H1 (cell line): ENCODE results near the gene PRSS2. TPM values are rescaled to one million over a fixed set of nuclear protein-coding genes. Genes with fewer than 3 reads are reported as not detected.

Source experiments
- CTCF ChIA-PET: fragments of 300-600 bp; sonication (Branson Sonifier 250); formaldehyde crosslinking; loops from one replicate; lab custom pipeline; 2021; ENCODE audit not compliant: partially characterized antibody; lab: Charles Lee
- POLR2A ChIA-PET: fragments of 300-600 bp; sonication (Branson Sonifier 250); formaldehyde crosslinking; loops from one replicate; lab custom pipeline; 2021; ENCODE audit warnings: inconsistent platforms; ENCODE audit not compliant: partially characterized antibody; lab: Charles Lee
- DNase-seq, 2 experiments: peaks; one replicate each; pipeline versions ENCODE4 v3.0.0 to v3.0.0-alpha.2; 2010 to 2022; ENCODE audit warnings: low spot score in 2 of 2, low read depth in 1 of 2, mixed read lengths in 1 of 2
- FAIRE-seq: peaks from 2 replicates; lab custom pipeline; 2011; peaks lifted over from hg19 to GRCh38; lab: Jason Lieb, UNC
- H2AFZ ChIP-seq: 2 replicates; pipeline ENCODE4 v1.8.1; 2012; ENCODE audit warnings: low read length, inconsistent platforms
- H2AK5ac ChIP-seq: 2 replicates; pipeline ENCODE4 v1.6.1; 2013; ENCODE audit warnings: low read depth, low read length
- H2BK120ac ChIP-seq: replicated peaks from 2 replicates; pipeline ENCODE3; 2013; ENCODE audit warnings: low read depth, low read length, inconsistent platforms
- H2BK12ac ChIP-seq: 2 replicates; pipeline ENCODE4 v1.6.1; 2013; ENCODE audit warnings: low read depth, low read length
- H2BK15ac ChIP-seq: 2 replicates; pipeline ENCODE4 v1.6.1; 2013; ENCODE audit warnings: low read length
- H2BK20ac ChIP-seq: 2 replicates; pipeline ENCODE4 v1.6.1; 2013; ENCODE audit warnings: low read length
- H2BK5ac ChIP-seq: 2 replicates; pipeline ENCODE4 v1.6.1; 2013; ENCODE audit warnings: low read depth, low read length
- H3K14ac ChIP-seq: 2 replicates; pipeline ENCODE4 v1.6.1; 2013; ENCODE audit warnings: inconsistent platforms; ENCODE audit not compliant: insufficient read length
- H3K18ac ChIP-seq: 2 replicates; pipeline ENCODE4 v1.6.1; 2013; ENCODE audit warnings: low read length; ENCODE audit errors: extremely low read depth
- H3K23ac ChIP-seq: 2 replicates; pipeline ENCODE4 v1.6.1; 2013; ENCODE audit warnings: inconsistent platforms; ENCODE audit not compliant: insufficient read length
- H3K23me2 ChIP-seq: 2 replicates; pipeline ENCODE4 v1.6.1; 2013; ENCODE audit warnings: low read depth, low read length
- H3K27ac ChIP-seq: 2 replicates; pipeline ENCODE4 v1.6.1; 2011; ENCODE audit warnings: low read depth, low read length, inconsistent platforms
- H3K27me3 ChIP-seq, 4 experiments: replicated peaks in 1 of 4; 1 replicate in 1 of 4; 2 replicates in 3 of 4; pipeline versions ENCODE4 v1.6.1 to v1.8.1; 2011 to 2013; ENCODE audit warnings: low read length in 3 of 4, mild to moderate bottlenecking in 3 of 4, inconsistent platforms in 2 of 4, mixed read lengths in 2 of 4, moderate library complexity in 1 of 4; ENCODE audit not compliant: control insufficient read depth in 3 of 4, insufficient read depth in 3 of 4; ENCODE audit errors: extremely low read depth in 1 of 4
- H3K36me3 ChIP-seq, 4 experiments: 2 replicates each; pipeline versions ENCODE4 v1.6.1 to v1.8.1; 2011 to 2013; ENCODE audit warnings: mild to moderate bottlenecking in 4 of 4, low read length in 3 of 4, moderate library complexity in 2 of 4, control low read depth in 1 of 4, inconsistent platforms in 1 of 4; ENCODE audit not compliant: insufficient read depth in 4 of 4, control insufficient read depth in 2 of 4
- H3K4ac ChIP-seq: replicated peaks from 2 replicates; pipeline ENCODE3; 2013; ENCODE audit warnings: low read length, low read depth, mixed read lengths, inconsistent platforms; ENCODE audit not compliant: insufficient read length
- H3K4me1 ChIP-seq, 4 experiments: replicated peaks in 1 of 4; 1 replicate in 1 of 4; 2 replicates in 3 of 4; pipeline versions ENCODE4 v1.6.1 to v1.8.1; 2011 to 2013; ENCODE audit warnings: low read length in 3 of 4, inconsistent platforms in 2 of 4, mixed read lengths in 1 of 4; ENCODE audit not compliant: insufficient read depth in 4 of 4, control insufficient read depth in 3 of 4
- H3K4me2 ChIP-seq, 2 experiments: 2 replicates each; pipeline versions ENCODE4 v1.6.1 to v1.8.1; 2011 to 2013; ENCODE audit warnings: low read depth in 2 of 2, low read length in 2 of 2, control low read depth in 1 of 2, inconsistent platforms in 1 of 2, mild to moderate bottlenecking in 1 of 2; ENCODE audit not compliant: insufficient read depth in 1 of 2
- H3K4me3 ChIP-seq, 4 experiments: fragments of 200-600, 300-600 bp in 1 of 4; sonication (generic), shearing (Covaris generic), sonication (Bioruptor Twin) in 1 of 4; 2 replicates each; pipeline versions ENCODE4 v1.5.1 to v1.8.1; 2011 to 2016; ENCODE audit warnings: low read length in 4 of 4, low read depth in 3 of 4, control low read depth in 2 of 4, inconsistent platforms in 2 of 4, mild to moderate bottlenecking in 2 of 4, mixed read lengths in 1 of 4, moderate library complexity in 1 of 4; ENCODE audit not compliant: insufficient read depth in 2 of 4; ENCODE audit errors: extremely low read depth in 1 of 4
- H3K56ac ChIP-seq: replicated peaks from 2 replicates; pipeline ENCODE3; 2013; ENCODE audit warnings: low read depth, mild to moderate bottlenecking, mixed read lengths, low read length, inconsistent platforms; ENCODE audit not compliant: insufficient read length
- H3K79me1 ChIP-seq: 2 replicates; pipeline ENCODE4 v1.6.1; 2013; ENCODE audit warnings: low read depth, low read length, control low read depth
- H3K79me2 ChIP-seq, 2 experiments: 2 replicates each; pipeline versions ENCODE4 v1.6.1 to v1.8.1; 2012 to 2013; ENCODE audit warnings: low read length in 2 of 2, mild to moderate bottlenecking in 2 of 2, inconsistent platforms in 1 of 2; ENCODE audit not compliant: insufficient read depth in 2 of 2, control insufficient read depth in 1 of 2
- H3K9ac ChIP-seq, 4 experiments: replicated peaks in 1 of 4; 1 replicate in 1 of 4; 2 replicates in 3 of 4; pipeline versions ENCODE4 v1.6.1 to v1.8.1; 2011 to 2013; ENCODE audit warnings: low read depth in 3 of 4, low read length in 3 of 4, control low read depth in 2 of 4, mild to moderate bottlenecking in 2 of 4, moderate library complexity in 2 of 4, inconsistent platforms in 1 of 4; ENCODE audit errors: extremely low read depth in 1 of 4
- H3K9me3 ChIP-seq, 2 experiments: 2 replicates each; pipeline versions ENCODE4 v1.6.1 to v1.8.1; 2012 to 2013; ENCODE audit warnings: mild to moderate bottlenecking in 2 of 2, moderate library complexity in 2 of 2, control low read depth in 1 of 2, inconsistent platforms in 1 of 2, low read depth in 1 of 2, low read length in 1 of 2, mixed read lengths in 1 of 2; ENCODE audit not compliant: insufficient read depth in 2 of 2
- H4K20me1 ChIP-seq, 2 experiments: replicated peaks in 1 of 2; 2 replicates each; pipeline versions ENCODE3 to v1.8.1; 2011 to 2013; ENCODE audit warnings: inconsistent platforms in 2 of 2, low read length in 2 of 2, mild to moderate bottlenecking in 1 of 2; ENCODE audit not compliant: insufficient read depth in 2 of 2, control insufficient read depth in 1 of 2
- H4K5ac ChIP-seq: 2 replicates; pipeline ENCODE4 v1.6.1; 2013; ENCODE audit warnings: low read length, low read depth, mixed read lengths, inconsistent platforms; ENCODE audit not compliant: insufficient read length
- H4K8ac ChIP-seq: 2 replicates; pipeline ENCODE4 v1.8.0; 2013; ENCODE audit warnings: mild to moderate bottlenecking, moderate library complexity, low read length, inconsistent platforms; ENCODE audit not compliant: insufficient read depth; ENCODE audit errors: extremely low read depth
- H4K91ac ChIP-seq: replicated peaks from 2 replicates; pipeline ENCODE3; 2013; ENCODE audit warnings: low read length, mixed read lengths, inconsistent platforms; ENCODE audit not compliant: insufficient read length
- NRF1 ChIP-seq: IDR thresholded peaks from 2 replicates; pipeline ENCODE4 v1.6.1; 2011; ENCODE audit warnings: mild to moderate bottlenecking, low read depth, low read length, improper control_type of control experiment
- WGBS, 2 experiments: shearing (Covaris generic) in 1 of 2; methylation state at CpG; one replicate each; pipeline versions ENCODE4 v1.1.6 to v1.1.7; 2013 to 2015; ENCODE audit warnings: low lambda C conversion rate in 2 of 2, mixed read lengths in 2 of 2, inconsistent platforms in 1 of 2, low coverage in 1 of 2, missing lambda C conversion rate in 1 of 2; ENCODE audit not compliant: insufficient replicate concordance in 2 of 2, insufficient coverage in 1 of 2, insufficient read length in 1 of 2; ENCODE audit errors: extremely low coverage in 1 of 2, missing lambda C conversion rate in 1 of 2; 5-methylcytosine and 5-hydroxymethylcytosine counted together
- polyA plus RNA-seq, 7 experiments: library from polyadenylated mRNA; depleted of rRNA in 3 of 7; stranded (reverse) in 5 of 7; unstranded in 2 of 7; fragments of >200 nt in 5 of 7; fragments of 200-250 nt in 2 of 7; gene quantifications; 1 replicate in 5 of 7; 2 replicates in 1 of 7; 4 replicates in 1 of 7; pipeline versions ENCODE4 v1.2.1 to v1.2.3, GENCODE V29; 2011 to 2013; ENCODE audit warnings: missing spikeins in 2 of 7, mixed read lengths in 2 of 7
- total RNA-seq: library from RNA; stranded (reverse); fragmentation: NEBNext Ultra II Directional; extraction: Animal tissue kit (Norgen Biotek cat#: 25700); gene quantifications from 2 replicates; pipeline ENCODE4 v1.2.1, GENCODE V29; 2021

Gene PRSS2
- total and polyA plus RNA-seq, 2 of the 8 experiments (the other 6 are each of a cell fraction or from before 2014, with no cell fraction given): not detected

DNA sequence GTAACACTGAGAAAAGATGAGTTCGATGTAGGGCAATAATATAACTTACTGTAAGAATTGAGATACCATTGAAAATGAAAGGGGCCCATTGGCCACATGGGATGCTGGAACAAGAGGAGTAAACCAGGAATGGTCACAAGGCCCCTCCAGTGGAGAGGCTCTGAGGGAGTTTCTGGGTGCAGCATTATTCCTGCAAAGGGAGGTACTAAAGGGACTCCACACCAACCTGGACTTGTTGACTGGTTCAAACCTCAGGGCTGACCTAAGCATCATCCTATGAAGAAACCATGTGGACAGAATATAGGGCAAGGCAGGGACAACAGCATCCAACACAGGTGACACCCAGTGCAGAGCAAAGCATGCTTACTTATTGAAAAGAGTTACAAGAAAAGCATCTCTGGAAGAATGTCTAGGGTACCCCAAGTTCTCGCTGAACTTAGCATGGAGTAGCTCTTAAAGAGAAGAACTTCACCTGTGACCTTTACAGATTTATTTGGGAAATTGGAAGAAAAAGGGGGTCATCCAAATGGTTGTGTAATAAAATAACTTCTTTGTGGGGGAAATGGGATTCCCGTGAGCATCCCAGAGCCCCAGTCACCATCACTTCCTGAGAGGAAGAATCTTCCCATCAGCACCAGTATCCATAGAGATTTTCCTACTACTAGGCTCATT is 34.7 kb downstream of the PRSS2 start:
- no peak overlapping the region for H3K4me2 ChIP-seq
- H3K4ac ChIP-seq: no peak overlapping the region
- H2BK20ac ChIP-seq: no peak overlapping the region
- no peaks in the 10 kb centered on the region for H3K9me3 ChIP-seq
- no peak overlapping the region for H2BK15ac ChIP-seq
- H3K79me1 ChIP-seq: no peaks in the 10 kb centered on the region
- no peak overlapping the region for H3K27ac ChIP-seq
- no peak overlapping the region for H3K18ac ChIP-seq
- H3K23ac ChIP-seq: no peak overlapping the region
- POLR2A ChIA-PET: interaction anchor here (5.7 kb wide), 1 partner anchor 8 kb away, joined by 36 read pairs; no protein-coding TSS in a partner anchor
- FAIRE-seq (no peak), DNase-seq (no peak)
- H3K9ac ChIP-seq: no peak overlapping the region
- H4K8ac ChIP-seq: no peak overlapping the region
- H4K91ac ChIP-seq: no peak overlapping the region
- H3K14ac ChIP-seq: no peak overlapping the region
- H2BK5ac ChIP-seq: no peak overlapping the region
- 85% methylated on average over 3 of the region's 3 CpGs; no CpG with 5 or more reads in 1 of the 2 experiments for WGBS, 2 experiments
- H3K79me2 ChIP-seq: no peaks in the 10 kb centered on the region; a peak in 1 of 4 replicates
- no peak overlapping the region for H2AFZ ChIP-seq
- CTCF ChIA-PET: interaction anchor here (1.3 to 18.9 kb wide), 2 partner anchors 14 to 61 kb away, joined by 3 to 430 read pairs; no protein-coding TSS in a partner anchor
- peaks cover 0 to 1% (median 0%) of the 10 kb centered on the region in 4 experiments; a peak in 3 of 7 replicates for H3K27me3 ChIP-seq
- H4K5ac ChIP-seq: no peak overlapping the region
- no peaks in the 10 kb centered on the region for H3K23me2 ChIP-seq
- peaks cover 0 to 15% (median 3%) of the 10 kb centered on the region in 4 experiments; a peak in 4 of 8 replicates for H3K36me3 ChIP-seq
- H2AK5ac ChIP-seq: no peak overlapping the region
- H2BK120ac ChIP-seq: no peak overlapping the region
- no peaks in the 10 kb centered on the region for H4K20me1 ChIP-seq
- H3K56ac ChIP-seq: no peak overlapping the region
- peaks cover 0 to 4% (median under 1%) of the 10 kb centered on the region in 4 experiments; a peak in 1 of 7 replicates for H3K4me1 ChIP-seq
- H2BK12ac ChIP-seq: no peak overlapping the region
- H3K4me3 ChIP-seq: no peak overlapping the region
- TF ChIP-seq NRF1: no peak
